T-cell (primary cell): ENCODE measurements around the gene CHAMP1. TPM values are rescaled to one million over a fixed set of nuclear protein-coding genes. Genes with fewer than 3 reads are reported as not detected.

Experiments used
- ATAC-seq, 4 experiments: fragments of 200-7000 bp in 3 of 4; fragments of 150-1000 bp in 1 of 4; cut with Tn5 transposase; replicated peaks in 1 of 4; 1 replicate in 3 of 4; 2 replicates in 1 of 4; pipeline ENCODE4 v1.10.0; 2021; ENCODE audit warnings: moderate library complexity in 3 of 4, mild to moderate bottlenecking in 2 of 4, moderate number of reproducible peaks in 1 of 4
- CTCF ChIA-PET, 2 donors: fragments of 300-600 bp; sonication (Branson Sonifier 250); formaldehyde crosslinking; loops; one replicate each; lab custom pipeline; 2022; ENCODE audit warnings: antibody characterized with exemption in 2 of 2; lab: Charles Lee
- POLR2A ChIA-PET, 2 donors: fragments of 300-600 bp; sonication (Branson Sonifier 250); formaldehyde crosslinking; loops; one replicate each; lab custom pipeline; 2022; ENCODE audit warnings: antibody characterized with exemption in 2 of 2; lab: Charles Lee
- DNase-seq, 35 experiments: peaks; one replicate each; pipeline versions ENCODE4 v3.0.0 to v3.0.0-alpha.2; 2013 to 2023
- H3K27ac ChIP-seq: one replicate; pipeline ENCODE4 v1.5.1; 2013; ENCODE audit warnings: low read length
- H3K27me3 ChIP-seq, 2 experiments: replicated peaks in 1 of 2; 1 replicate in 1 of 2; 2 replicates in 1 of 2; pipeline versions ENCODE4 v1.6.1 to v1.7.0; 2013; ENCODE audit warnings: low read length in 1 of 2, mixed read lengths in 1 of 2; ENCODE audit not compliant: control insufficient read depth in 2 of 2, insufficient read depth in 2 of 2; ENCODE audit errors: extremely low read depth in 1 of 2
- H3K36me3 ChIP-seq, 2 donors: 1 replicate in 1 of 2; 2 replicates in 1 of 2; pipeline versions ENCODE4 v1.6.1 to v1.7.0; 2013; ENCODE audit warnings: low read length in 1 of 2; ENCODE audit not compliant: control insufficient read depth in 2 of 2, insufficient read depth in 1 of 2; ENCODE audit errors: extremely low read depth in 1 of 2
- H3K4me1 ChIP-seq, 2 experiments: 1 replicate in 1 of 2; 2 replicates in 1 of 2; pipeline versions ENCODE4 v1.6.1 to v1.7.0; 2013; ENCODE audit warnings: low read length in 2 of 2, mixed read lengths in 1 of 2; ENCODE audit not compliant: insufficient read depth in 2 of 2, control insufficient read depth in 1 of 2; ENCODE audit errors: extremely low read depth in 1 of 2
- H3K4me3 ChIP-seq, 2 donors: 1 replicate in 1 of 2; 2 replicates in 1 of 2; pipeline versions ENCODE4 v1.5.1 to v1.7.0; 2013; ENCODE audit warnings: mild to moderate bottlenecking in 2 of 2, low read length in 1 of 2, moderate library complexity in 1 of 2; ENCODE audit not compliant: control insufficient read depth in 1 of 2; ENCODE audit errors: extremely low read depth in 1 of 2
- H3K9me3 ChIP-seq: 2 replicates; pipeline ENCODE4 v1.7.0; 2013
- H3K27ac Mint-ChIP-seq, 2 donors: one replicate each; pipeline ENCODE4 v1.8.0; 2020 to 2021; ENCODE audit warnings: mild to moderate bottlenecking in 2 of 2, mixed read lengths in 2 of 2
- H3K27me3 Mint-ChIP-seq, 2 donors: one replicate each; pipeline ENCODE4 v1.8.0; 2021 to 2022; ENCODE audit warnings: mixed read lengths in 2 of 2
- H3K36me3 Mint-ChIP-seq: one replicate; pipeline ENCODE4 v1.8.0; 2021; ENCODE audit warnings: mixed read lengths
- H3K4me1 Mint-ChIP-seq, 3 donors: one replicate each; pipeline ENCODE4 v1.8.0; 2020 to 2022; ENCODE audit warnings: mixed read lengths in 3 of 3, mild to moderate bottlenecking in 1 of 3
- H3K4me3 Mint-ChIP-seq, 3 donors: one replicate each; pipeline ENCODE4 v1.8.0; 2020 to 2022; ENCODE audit warnings: mild to moderate bottlenecking in 3 of 3, mixed read lengths in 3 of 3, moderate library complexity in 3 of 3
- H3K9me3 Mint-ChIP-seq, 3 donors: one replicate each; pipeline ENCODE4 v1.8.0; 2020 to 2022; ENCODE audit warnings: mixed read lengths in 3 of 3
- WGBS: methylation state at CpG from one replicate; pipeline ENCODE4 v1.1.5; 2013; ENCODE audit warnings: missing lambda C conversion rate; ENCODE audit not compliant: insufficient coverage; 5-methylcytosine and 5-hydroxymethylcytosine counted together
- total RNA-seq, 35 experiments: library from RNA in 6 of 35; stranded (reverse) in 6 of 35; fragments of 120-200 nt in 1 of 35; gene quantifications; one replicate each; pipeline versions ENCODE4 v1.2.1 to v1.2.4 and lab custom pipeline; 2013 to 2026

The CHAMP1 gene
- total RNA-seq, 5 donors from 2014 or later (not counting 1 experiment from before 2014, with no cell fraction given): 14.0 to 21.7 (median 18.0) TPM

DNA sequence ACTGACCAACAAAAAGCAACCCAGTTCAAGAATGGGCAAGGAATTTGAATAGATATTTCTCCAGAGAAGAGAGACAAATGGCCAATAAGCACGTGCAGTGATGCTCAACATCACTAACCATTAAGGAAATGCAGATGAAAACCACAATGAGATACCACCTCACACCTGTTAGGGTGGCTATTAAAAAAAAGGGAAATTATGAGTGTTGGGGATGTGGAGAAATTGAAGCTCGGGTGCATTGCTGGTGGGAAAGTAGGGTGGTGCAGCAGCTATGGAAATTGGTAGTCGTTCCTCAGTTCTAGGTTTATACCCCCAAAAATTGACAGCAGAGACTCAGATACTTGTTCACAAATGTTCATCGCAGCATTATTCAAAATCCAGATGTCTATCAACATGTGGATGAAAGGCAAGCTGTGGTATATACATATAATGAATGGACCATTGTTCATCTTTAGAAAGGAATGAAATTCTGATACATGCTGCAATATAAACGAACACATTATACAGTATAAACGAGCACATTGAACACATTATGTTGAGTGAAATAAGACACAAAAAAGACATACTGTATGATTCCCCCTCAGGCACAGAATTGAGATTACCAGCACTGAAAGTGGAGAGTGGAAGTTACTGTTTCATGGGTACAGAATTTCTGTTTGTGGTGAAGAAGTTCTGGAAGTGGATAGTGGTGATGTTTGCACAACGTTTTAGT is 927 bp downstream of the CHAMP1 start:
- ATAC-seq (peak in 1 of 4 experiments; percentile 24), DNase-seq (peak in 2 of 35 experiments; percentile 4 to 51)
- H3K27me3 Mint-ChIP-seq: no peaks in the 10 kb centered on the region
- peak overlapping the region; percentile 66 for H3K27ac ChIP-seq
- WGBS: 0% methylated on average over 1 of the region's 7 CpGs
- no peaks in the 10 kb centered on the region for H3K9me3 Mint-ChIP-seq
- H3K4me1 ChIP-seq: peaks cover 17 to 22% of the 10 kb centered on the region in 2 experiments
- peaks cover 5% of the 10 kb centered on the region for H3K36me3 Mint-ChIP-seq
- H3K27me3 ChIP-seq: no peaks in the 10 kb centered on the region
- peak overlapping the region; percentile 62 to 66 for H3K4me3 ChIP-seq
- H3K9me3 ChIP-seq: no peaks in the 10 kb centered on the region
- POLR2A ChIA-PET: no interaction called here
- H3K4me3 Mint-ChIP-seq: peak overlapping the region; percentile 75 to 86 (median 84)
- H3K4me1 Mint-ChIP-seq: peaks cover 54 to 56% (median 55%) of the 10 kb centered on the region in 3 donors
- H3K27ac Mint-ChIP-seq: peak overlapping the region; percentile 72 to 74
- peaks cover 0 to 4% of the 10 kb centered on the region in 2 donors for H3K36me3 ChIP-seq
- CTCF ChIA-PET: no interaction called here

DNA sequence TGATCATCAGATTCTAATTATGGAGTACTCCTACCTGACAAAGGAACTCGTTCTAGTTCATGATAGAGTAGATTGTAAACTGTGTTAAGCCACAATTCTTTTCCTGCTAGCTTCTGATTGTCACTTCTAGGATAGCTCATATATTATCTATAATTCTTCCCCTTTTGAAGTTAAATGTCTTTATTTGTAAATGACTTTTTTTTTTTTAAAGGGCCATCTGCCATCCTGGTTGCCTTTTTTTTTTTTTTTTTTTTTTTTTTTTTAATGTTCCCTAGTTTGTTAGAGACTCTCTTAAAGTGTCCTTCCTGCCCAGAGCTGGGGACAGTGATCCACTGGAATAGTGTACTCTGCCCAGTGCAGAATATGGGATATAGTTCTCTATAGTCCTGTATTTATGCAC is 4.3 kb downstream of the CHAMP1 start:
- ChIA-PET POLR2A (interaction anchor here in 1 of 2 donors (0.7 kb wide), 2 partner anchors 8 to 107 kb away, joined by 4 read pairs; no protein-coding TSS in a partner anchor), CTCF (interaction anchor here in 1 of 2 donors (0.6 to 0.7 kb wide), 3 partner anchors 16 to 31 kb away, joined by 5 to 12 read pairs (median 9); no protein-coding TSS in a partner anchor)
- H3K27ac Mint-ChIP-seq: peak overlapping the region; percentile 24 to 68
- peaks cover 48 to 51% (median 51%) of the 10 kb centered on the region in 3 donors for H3K4me1 Mint-ChIP-seq
- no peaks in the 10 kb centered on the region for H3K9me3 ChIP-seq
- H3K4me3 ChIP-seq: no peak overlapping the region
- H3K4me3 Mint-ChIP-seq: peak overlapping the region in 1 of 3 donors; percentile 18
- H3K27me3 ChIP-seq: no peaks in the 10 kb centered on the region
- H3K9me3 Mint-ChIP-seq: no peaks in the 10 kb centered on the region
- peaks cover 21% of the 10 kb centered on the region for H3K36me3 Mint-ChIP-seq
- H3K27me3 Mint-ChIP-seq: no peaks in the 10 kb centered on the region
- ATAC-seq: no peak
- H3K27ac ChIP-seq: no peak overlapping the region
- H3K4me1 ChIP-seq: peaks cover 15 to 18% of the 10 kb centered on the region in 2 experiments
- no peak for DNase-seq
- peaks cover 0 to 27% of the 10 kb centered on the region in 2 donors for H3K36me3 ChIP-seq
- no CpG with 5 or more reads among the region's 1 CpG for WGBS

DNA sequence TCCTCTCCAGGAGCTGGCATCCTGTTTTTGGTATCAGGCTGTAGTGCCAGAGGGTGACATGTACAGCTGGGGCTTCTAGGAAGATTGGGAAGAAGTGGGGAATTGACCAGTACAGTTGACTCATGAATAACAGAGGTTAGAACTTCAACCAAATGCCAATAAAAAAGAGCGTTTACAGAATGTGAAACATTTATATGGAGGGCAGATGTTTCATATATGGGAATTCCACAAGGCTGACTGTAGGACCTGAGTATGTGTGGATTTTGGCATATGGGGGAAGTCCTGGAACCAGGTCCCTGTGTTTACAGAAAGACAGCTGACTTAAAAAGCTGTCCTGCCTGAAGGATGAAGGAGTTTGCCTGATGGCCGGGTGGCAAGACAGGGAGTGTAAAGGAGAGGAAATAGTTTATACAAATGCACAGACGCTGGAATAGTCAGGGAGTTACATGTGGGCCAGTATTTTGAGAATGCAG is 5.2 kb downstream of the CHAMP1 start:
- 86% methylated on average over 3 of the region's 3 CpGs for WGBS
- ATAC-seq (no peak), DNase-seq (no peak)
- Histone ChIP-seq H3K4me3 (no peak overlapping the region), H3K27ac (no peak overlapping the region), H3K4me1 (peaks cover 13 to 17% of the 10 kb centered on the region in 2 experiments), H3K36me3 (peaks cover 0 to 35% of the 10 kb centered on the region in 2 donors), H3K27me3 (no peaks in the 10 kb centered on the region), H3K9me3 (no peaks in the 10 kb centered on the region)
- no peaks in the 10 kb centered on the region for H3K9me3 Mint-ChIP-seq
- ChIA-PET POLR2A (interaction anchor here (1.0 to 1.2 kb wide), 2 partner anchors 8 kb away, joined by 3 read pairs; no protein-coding TSS in a partner anchor), CTCF (no interaction called here)
- H3K4me3 Mint-ChIP-seq: no peak overlapping the region
- H3K27ac Mint-ChIP-seq: peak overlapping the region; percentile 68
- H3K27me3 Mint-ChIP-seq: no peaks in the 10 kb centered on the region
- H3K36me3 Mint-ChIP-seq: peaks cover 29% of the 10 kb centered on the region
- peaks cover 45 to 48% (median 47%) of the 10 kb centered on the region in 3 donors for H3K4me1 Mint-ChIP-seq

DNA sequence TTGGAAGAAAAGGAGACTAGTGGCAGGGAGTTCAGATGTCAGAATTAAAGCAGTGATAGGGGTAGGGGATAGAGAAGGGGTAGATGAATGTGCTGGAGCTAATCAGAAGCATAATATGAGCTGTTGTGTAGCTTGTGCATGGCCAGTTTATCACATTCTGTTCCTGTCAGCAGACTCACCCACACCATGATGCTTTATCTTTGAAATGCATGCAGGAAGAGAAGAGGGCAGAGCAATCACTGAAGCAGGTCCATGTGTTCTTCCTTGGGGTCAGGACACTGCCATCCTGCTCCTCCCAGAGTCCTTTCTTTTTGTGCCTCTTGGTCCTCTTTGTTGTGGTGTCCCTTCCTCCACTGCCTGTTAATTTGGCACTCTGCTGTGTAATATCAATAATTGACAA is 5.8 kb downstream of the CHAMP1 start:
- peaks cover 41 to 44% (median 43%) of the 10 kb centered on the region in 3 donors for H3K4me1 Mint-ChIP-seq
- POLR2A ChIA-PET: interaction anchor here (0.6 to 1.2 kb wide), 3 partner anchors 8 to 27 kb away, joined by 3 read pairs; no protein-coding TSS in a partner anchor

DNA sequence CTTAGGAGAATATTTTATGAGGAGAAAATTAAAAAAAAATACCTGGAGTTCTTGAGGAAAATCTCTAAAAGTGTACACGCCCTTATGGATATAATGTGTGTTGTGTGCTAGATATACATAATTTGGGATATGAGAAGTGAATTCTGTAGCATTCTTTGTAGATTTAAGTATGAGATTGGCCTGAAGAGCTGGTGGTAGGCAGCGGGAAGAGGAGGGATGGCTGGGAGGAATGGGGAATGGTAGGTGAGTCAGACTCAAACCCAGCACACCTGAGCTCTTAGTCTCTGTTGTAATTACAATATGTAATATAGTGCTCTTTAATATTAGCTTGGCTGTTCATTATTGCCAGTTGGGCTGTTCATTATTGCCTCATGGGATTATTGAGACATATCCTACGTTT is 7.0 kb downstream of the CHAMP1 start:
- Histone ChIP-seq H3K4me1 (peaks cover 4 to 8% of the 10 kb centered on the region in 2 experiments), H3K36me3 (peaks cover 0 to 52% of the 10 kb centered on the region in 2 donors), H3K27me3 (no peaks in the 10 kb centered on the region), H3K9me3 (no peaks in the 10 kb centered on the region), H3K4me3 (no peak overlapping the region), H3K27ac (no peak overlapping the region)
- DNase-seq: no peak
- Mint-ChIP-seq H3K4me1 (peaks cover 47 to 49% (median 49%) of the 10 kb centered on the region in 3 donors), H3K4me3 (no peak overlapping the region), H3K36me3 (peaks cover 45% of the 10 kb centered on the region), H3K27ac (no peak overlapping the region), H3K27me3 (no peaks in the 10 kb centered on the region), H3K9me3 (no peaks in the 10 kb centered on the region)
- WGBS: 100% methylated on average over 1 of the region's 3 CpGs
- ChIA-PET POLR2A (no interaction called here), CTCF (no interaction called here)
- no peak for ATAC-seq

More for the DNA sequence above, 5.8 kb downstream of the CHAMP1 start:
- peak overlapping the region; percentile 68 for H3K27ac Mint-ChIP-seq
- H3K9me3 ChIP-seq: no peaks in the 10 kb centered on the region
- DNase-seq (no peak), ATAC-seq (no peak)
- no peaks in the 10 kb centered on the region for H3K9me3 Mint-ChIP-seq
- no peaks in the 10 kb centered on the region for H3K27me3 ChIP-seq
- peaks cover 0 to 41% of the 10 kb centered on the region in 2 donors for H3K36me3 ChIP-seq
- H3K27me3 Mint-ChIP-seq: no peaks in the 10 kb centered on the region
- CTCF ChIA-PET: no interaction called here
- H3K27ac ChIP-seq: no peak overlapping the region
- no peak overlapping the region for H3K4me3 Mint-ChIP-seq
- peaks cover 9 to 17% of the 10 kb centered on the region in 2 experiments for H3K4me1 ChIP-seq
- H3K36me3 Mint-ChIP-seq: peaks cover 35% of the 10 kb centered on the region
- no peak overlapping the region for H3K4me3 ChIP-seq

DNA sequence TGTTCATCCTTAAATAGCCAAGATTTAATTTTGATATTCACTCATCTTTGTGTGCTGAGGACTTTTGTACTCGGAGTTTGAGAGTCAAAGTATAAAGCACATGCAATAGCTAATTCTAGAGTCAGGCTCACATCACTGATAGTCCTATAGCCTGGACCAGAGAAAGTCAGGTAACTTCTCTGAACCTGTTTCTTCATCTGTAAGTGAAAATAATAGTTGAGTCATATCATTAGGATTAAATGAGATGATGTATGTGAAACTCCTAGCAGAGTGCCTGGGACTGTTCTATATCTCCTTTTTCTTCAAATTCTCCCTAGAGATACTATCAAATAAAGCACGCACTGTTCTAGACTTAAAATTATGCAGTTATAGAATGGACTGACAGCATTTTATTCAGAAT is 9.0 kb downstream of the CHAMP1 start:
- Mint-ChIP-seq H3K36me3 (peaks cover 53% of the 10 kb centered on the region), H3K27me3 (no peaks in the 10 kb centered on the region), H3K4me3 (no peak overlapping the region), H3K9me3 (no peaks in the 10 kb centered on the region), H3K4me1 (peaks cover 42 to 43% (median 42%) of the 10 kb centered on the region in 3 donors), H3K27ac (no peak overlapping the region)
- 80% methylated on average over 1 of the region's 2 CpGs for WGBS
- H3K9me3 ChIP-seq: no peaks in the 10 kb centered on the region
- DNase-seq (no peak), ATAC-seq (no peak)
- no peak overlapping the region for H3K4me3 ChIP-seq
- H3K27me3 ChIP-seq: no peaks in the 10 kb centered on the region
- H3K36me3 ChIP-seq: peaks cover 4 to 55% of the 10 kb centered on the region in 2 donors
- ChIA-PET POLR2A (no interaction called here), CTCF (no interaction called here)
- H3K27ac ChIP-seq: no peak overlapping the region
- H3K4me1 ChIP-seq: peaks cover 1 to 4% of the 10 kb centered on the region in 2 experiments
